HUDEP-2 (cell line): Measurements from ENCODE around the gene SALL4.
"Not testable (repeated sequence)": the region's sequence is repeated elsewhere in the genome, so short reads cannot be mapped to it uniquely, and the experiment has no call there.

Source experiments
- DNase-seq, 76 experiments: peaks; one replicate each; lab custom pipeline; 2025; ENCODE audit not compliant: unreplicated experiment in 76 of 76; lab: John Stamatoyannopoulos, UW

The SALL4 gene

GRCh38 chr20:51803148-51803854, 980 bp upstream of the SALL4 start:
- no peak for DNase-seq

GRCh38 chr20:51801823-51802123, 548 bp downstream of the SALL4 start:
- no peak for DNase-seq

GRCh38 chr20:51801122-51801822, 1.0 kb downstream of the SALL4 start:
- DNase-seq, result peak in 35 of 76 experiments; percentile 7 to 76 (median 37)

- DNase-seq, result peak in 35 of 76 experiments; percentile 17 to 69 (median 47)
Measured at GRCh38 chr20:51800872-51801121, 1.5 kb downstream of the SALL4 start.

- DNase-seq, result peak in 60 of 76 experiments; percentile 14 to 83 (median 62)
Measured at GRCh38 chr20:51800060-51800871, 2.1 kb downstream of the SALL4 start.

- DNase-seq, result peak in 2 of 76 experiments; percentile 8
Measured at GRCh38 chr20:51799401-51799860, 2.9 kb downstream of the SALL4 start.

- DNase-seq, result peak in 28 of 76 experiments; percentile 1 to 76 (median 34)
Measured at GRCh38 chr20:51797357-51798025, 4.8 kb downstream of the SALL4 start.

- DNase-seq, result peak in 50 of 76 experiments; percentile 6 to 85 (median 52)
Measured at GRCh38 chr20:51796340-51796739, 6.0 kb downstream of the SALL4 start.

GRCh38 chr20:51792960-51793359, 9.4 kb downstream of the SALL4 start:
- DNase-seq, result no peak

- DNase-seq, result no peak
Measured at GRCh38 chr20:51791626-51792025, 10.7 kb downstream of the SALL4 start.

GRCh38 chr20:51790256-51790655, 12.1 kb downstream of the SALL4 start:
- DNase-seq, result no peak

GRCh38 chr20:51789434-51789833, 12.9 kb downstream of the SALL4 start:
- no peak for DNase-seq

GRCh38 chr20:51788822-51789221, 13.5 kb downstream of the SALL4 start:
- no peak for DNase-seq

- no peak for DNase-seq
Measured at GRCh38 chr20:51784299-51784698, 18.0 kb downstream of the SALL4 start.

GRCh38 chr20:51778229-51778759, 24.0 kb downstream of the SALL4 start:
- not testable (repeated sequence) for DNase-seq

- DNase-seq, result no peak
Measured at GRCh38 chr20:51775241-51775640, 27.1 kb downstream of the SALL4 start.

GRCh38 chr20:51772236-51772635, 30.1 kb downstream of the SALL4 start:
- DNase-seq, result no peak

- DNase-seq, result no peak
Measured at GRCh38 chr20:51769976-51770615, 32.2 kb downstream of the SALL4 start.

GRCh38 chr20:51768759-51769517, 33.4 kb downstream of the SALL4 start:
- DNase-seq, result no peak
